Measurements from ENCODE around the gene MOCS1.
A peak's percentile ranks its signal among the peaks of the same experiment; 100 is the strongest.

MOCS1 gene

GRCh38 chr6:39947611-39948068 is 13.4 kb upstream of the MOCS1 start:
- Histone ChIP-seq H3K9me3 (ENCODE audit: control insufficient read depth, low read depth, low read length) (no peaks in the 10 kb centered on the region), H3K4me1 (ENCODE audit: control insufficient read depth, low read depth, low read length) (peaks cover 17% of the 10 kb centered on the region), H3K9ac (ENCODE audit: low read length) (no peak overlapping the region), H3K27ac (ENCODE audit: low read length) (no peak overlapping the region), H3K27me3 (ENCODE audit: control insufficient read depth, insufficient read depth, low read length) (no peaks in the 10 kb centered on the region), H3K4me3 (ENCODE audit: low read length) (no peak overlapping the region), H3K36me3 (ENCODE audit: control insufficient read depth, low read depth, low read length) (no peaks in the 10 kb centered on the region)

DNA sequence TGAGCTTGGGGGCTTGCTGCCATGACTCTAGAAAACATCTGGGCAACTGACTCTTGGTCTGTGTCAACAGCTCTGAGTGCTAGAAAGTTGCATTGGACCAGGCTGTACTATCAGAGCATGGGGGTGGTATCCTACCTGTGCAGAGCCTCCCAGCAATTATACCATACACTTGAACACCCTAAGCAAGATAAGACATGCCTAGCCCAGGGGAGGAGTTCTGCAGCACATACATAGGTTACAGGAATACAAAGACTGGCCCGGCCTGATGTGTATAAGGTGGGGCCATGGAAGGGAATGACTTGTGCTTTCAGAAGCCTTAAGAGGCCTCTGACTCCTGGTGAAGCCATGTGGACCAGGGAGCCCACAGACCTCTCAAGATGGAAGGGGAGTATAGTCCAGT is 11.4 kb upstream of the MOCS1 start:
- Histone ChIP-seq H3K27me3 (ENCODE audit: control insufficient read depth, insufficient read depth, low read length) (no peaks in the 10 kb centered on the region), H3K9me3 (ENCODE audit: control insufficient read depth, low read depth, low read length) (no peaks in the 10 kb centered on the region), H3K36me3 (ENCODE audit: control insufficient read depth, low read depth, low read length) (no peaks in the 10 kb centered on the region), H3K4me1 (ENCODE audit: control insufficient read depth, low read depth, low read length) (peaks cover 17% of the 10 kb centered on the region), H3K4me3 (ENCODE audit: low read length) (no peak overlapping the region), H3K27ac (ENCODE audit: low read length) (no peak overlapping the region), H3K9ac (ENCODE audit: low read length) (no peak overlapping the region)

DNA sequence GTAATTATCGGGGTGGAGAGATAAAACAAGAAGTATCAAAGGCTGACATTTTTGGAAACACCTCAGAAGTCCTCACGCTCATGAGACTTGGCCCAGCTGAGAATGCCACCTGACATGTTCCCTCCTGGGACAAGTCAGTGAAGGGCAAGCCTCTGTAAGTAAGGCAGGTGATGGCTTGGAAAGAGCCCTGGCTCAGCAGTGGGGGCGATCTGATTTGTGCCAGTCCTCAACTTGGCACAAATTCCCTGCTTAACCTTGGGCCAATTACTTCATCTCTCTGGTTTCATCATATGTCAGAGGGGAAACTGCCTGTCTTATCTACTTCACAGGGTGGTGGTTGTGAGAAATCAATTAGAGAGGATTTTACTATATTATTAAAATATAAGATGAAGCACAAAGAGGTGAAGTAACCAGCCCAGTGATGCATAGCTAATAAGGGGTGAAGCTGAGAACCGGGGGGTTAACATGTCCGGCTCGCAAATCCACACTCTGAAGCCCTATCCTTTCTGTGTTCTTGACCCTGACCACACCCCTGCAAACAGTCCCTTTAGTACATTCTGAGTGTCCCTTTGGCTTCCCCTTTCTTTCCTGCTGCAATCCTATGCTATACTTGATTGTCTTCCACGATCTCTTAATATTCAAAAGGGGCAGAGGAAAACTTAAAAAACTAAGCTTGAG is 8.8 kb upstream of the MOCS1 start:
- Histone ChIP-seq H3K27ac (ENCODE audit: low read length) (no peak overlapping the region), H3K27me3 (ENCODE audit: control insufficient read depth, insufficient read depth, low read length) (no peaks in the 10 kb centered on the region), H3K36me3 (ENCODE audit: control insufficient read depth, low read depth, low read length) (no peaks in the 10 kb centered on the region), H3K4me1 (ENCODE audit: control insufficient read depth, low read depth, low read length) (peaks cover 22% of the 10 kb centered on the region), H3K9me3 (ENCODE audit: control insufficient read depth, low read depth, low read length) (no peaks in the 10 kb centered on the region), H3K4me3 (ENCODE audit: low read length) (no peak overlapping the region), H3K9ac (ENCODE audit: low read length) (no peak overlapping the region)

DNA sequence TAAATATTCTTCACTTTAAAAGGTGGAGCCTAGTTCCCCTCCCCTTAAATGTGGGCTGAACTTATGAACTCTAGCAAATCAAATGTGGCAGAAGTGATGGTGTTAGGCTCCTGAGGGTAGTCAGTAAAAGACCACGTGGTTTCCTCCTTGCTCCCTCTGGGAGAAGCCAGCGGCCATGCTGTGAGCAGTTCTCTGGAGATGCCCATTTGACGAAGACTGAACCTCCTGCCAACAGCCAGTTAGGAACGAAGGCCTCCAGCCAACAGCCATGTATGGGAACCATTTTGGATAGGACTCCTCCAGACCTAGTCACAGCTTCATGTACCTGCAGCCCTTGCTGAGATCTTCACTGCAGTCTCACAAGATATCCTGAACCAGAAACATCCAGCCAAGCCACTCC is 7.6 kb upstream of the MOCS1 start:
- Histone ChIP-seq H3K4me1 (ENCODE audit: control insufficient read depth, low read depth, low read length) (peaks cover 16% of the 10 kb centered on the region), H3K4me3 (ENCODE audit: low read length) (no peak overlapping the region), H3K27ac (ENCODE audit: low read length) (no peak overlapping the region), H3K9me3 (ENCODE audit: control insufficient read depth, low read depth, low read length) (no peaks in the 10 kb centered on the region), H3K27me3 (ENCODE audit: control insufficient read depth, insufficient read depth, low read length) (no peaks in the 10 kb centered on the region), H3K9ac (ENCODE audit: low read length) (no peak overlapping the region), H3K36me3 (ENCODE audit: control insufficient read depth, low read depth, low read length) (no peaks in the 10 kb centered on the region)

GRCh38 chr6:39941138-39941537 is 6.9 kb upstream of the MOCS1 start:
- Histone ChIP-seq H3K4me1 (ENCODE audit: control insufficient read depth, low read depth, low read length) (peaks cover 16% of the 10 kb centered on the region), H3K4me3 (ENCODE audit: low read length) (no peak overlapping the region), H3K9me3 (ENCODE audit: control insufficient read depth, low read depth, low read length) (no peaks in the 10 kb centered on the region), H3K27me3 (ENCODE audit: control insufficient read depth, insufficient read depth, low read length) (no peaks in the 10 kb centered on the region), H3K27ac (ENCODE audit: low read length) (no peak overlapping the region), H3K9ac (ENCODE audit: low read length) (no peak overlapping the region), H3K36me3 (ENCODE audit: control insufficient read depth, low read depth, low read length) (no peaks in the 10 kb centered on the region)

DNA sequence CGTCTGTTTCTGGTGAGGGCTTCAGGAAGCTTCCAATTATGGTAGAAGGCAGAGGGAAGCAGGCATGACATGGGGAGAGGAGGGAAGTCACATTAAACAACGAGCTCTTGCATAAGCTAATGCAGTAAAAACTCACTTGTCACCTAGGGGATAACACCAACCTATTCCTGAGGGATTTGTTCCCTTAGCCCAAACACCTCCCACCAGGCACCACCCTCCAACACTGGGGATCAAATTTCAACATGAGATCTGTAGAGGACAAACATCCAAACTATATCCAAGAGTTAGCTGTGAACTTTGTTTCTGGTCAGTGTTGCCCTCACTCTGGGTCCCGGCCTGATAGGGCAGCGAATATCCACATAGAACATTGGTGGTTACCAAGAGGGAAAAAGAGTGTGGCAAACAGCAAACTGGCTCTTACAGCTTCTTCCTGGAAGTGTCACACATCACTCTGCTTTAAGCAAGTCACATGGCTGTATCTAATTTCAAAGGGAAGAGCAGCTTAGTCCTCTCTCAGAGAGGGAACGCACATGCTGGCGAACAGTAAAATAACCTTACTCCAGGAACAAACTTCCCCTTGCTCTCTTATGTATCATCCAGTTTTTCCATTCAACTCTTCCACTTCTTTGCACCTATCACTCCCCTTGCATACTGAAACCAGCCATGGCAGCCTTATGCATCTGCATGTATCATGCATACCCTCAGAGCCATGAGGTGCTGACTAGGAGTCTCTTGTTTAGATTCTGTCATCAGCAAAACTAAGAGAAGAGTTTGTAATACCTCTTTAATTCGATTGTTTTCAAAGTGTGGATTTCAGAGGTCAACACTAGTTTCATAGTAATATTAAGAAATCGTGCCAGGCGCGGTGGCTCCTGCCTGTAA is 4.8 kb upstream of the MOCS1 start:
- H3K36me3 ChIP-seq (ENCODE audit: control insufficient read depth, low read depth, low read length), result no peaks in the 10 kb centered on the region
- H3K9me3 ChIP-seq (ENCODE audit: control insufficient read depth, low read depth, low read length), result no peaks in the 10 kb centered on the region
- no peak overlapping the region for H3K4me3 ChIP-seq (ENCODE audit: low read length)
- H3K9ac ChIP-seq (ENCODE audit: low read length), result no peak overlapping the region
- H3K27ac ChIP-seq (ENCODE audit: low read length), result no peak overlapping the region
- peaks cover 16% of the 10 kb centered on the region for H3K4me1 ChIP-seq (ENCODE audit: control insufficient read depth, low read depth, low read length)
- H3K27me3 ChIP-seq (ENCODE audit: control insufficient read depth, insufficient read depth, low read length), result peaks cover 4% of the 10 kb centered on the region

- Histone ChIP-seq H3K9ac (ENCODE audit: low read length) (no peak overlapping the region), H3K9me3 (ENCODE audit: control insufficient read depth, low read depth, low read length) (no peaks in the 10 kb centered on the region)
Measured at GRCh38 chr6:39937686-39938333, 3.5 kb upstream of the MOCS1 start.

DNA sequence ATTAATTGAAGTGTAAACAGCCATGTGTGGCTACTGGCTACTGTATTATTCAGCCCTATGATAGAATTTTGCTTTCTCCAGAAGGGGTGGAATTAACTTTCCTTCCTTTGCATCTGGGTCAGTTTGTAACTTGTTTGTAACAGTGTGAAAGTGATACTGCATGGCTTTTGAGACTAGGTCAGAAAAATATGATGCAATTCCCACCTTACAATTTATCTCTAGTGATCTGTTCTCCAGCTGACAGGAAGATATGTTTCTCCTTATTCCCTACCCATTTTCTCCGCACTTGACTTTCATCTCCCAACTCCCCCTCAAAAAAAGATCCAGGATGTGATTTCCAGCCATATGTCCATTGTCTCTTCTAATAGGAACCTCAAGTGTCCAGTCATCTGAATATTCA is 2.6 kb upstream of the MOCS1 start:
- Histone ChIP-seq H3K9me3 (ENCODE audit: control insufficient read depth, low read depth, low read length) (no peaks in the 10 kb centered on the region), H3K4me1 (ENCODE audit: control insufficient read depth, low read depth, low read length) (peaks cover 27% of the 10 kb centered on the region), H3K36me3 (ENCODE audit: control insufficient read depth, low read depth, low read length) (no peaks in the 10 kb centered on the region), H3K27me3 (ENCODE audit: control insufficient read depth, insufficient read depth, low read length) (peaks cover 4% of the 10 kb centered on the region), H3K9ac (ENCODE audit: low read length) (no peak overlapping the region), H3K27ac (ENCODE audit: low read length) (no peak overlapping the region), H3K4me3 (ENCODE audit: low read length) (no peak overlapping the region)

More at GRCh38 chr6:39937686-39938333, 3.5 kb upstream of the MOCS1 start:
- H3K27ac ChIP-seq (ENCODE audit: low read length), result no peak overlapping the region
- H3K4me3 ChIP-seq (ENCODE audit: low read length), result no peak overlapping the region
- H3K36me3 ChIP-seq (ENCODE audit: control insufficient read depth, low read depth, low read length), result no peaks in the 10 kb centered on the region
- H3K27me3 ChIP-seq (ENCODE audit: control insufficient read depth, insufficient read depth, low read length), result peaks cover 4% of the 10 kb centered on the region
- peaks cover 23% of the 10 kb centered on the region for H3K4me1 ChIP-seq (ENCODE audit: control insufficient read depth, low read depth, low read length)

GRCh38 chr6:39935241-39935640 is 979 bp upstream of the MOCS1 start:
- peaks cover 4% of the 10 kb centered on the region for H3K27me3 ChIP-seq (ENCODE audit: control insufficient read depth, insufficient read depth, low read length)
- no peak overlapping the region for H3K9ac ChIP-seq (ENCODE audit: low read length)
- H3K9me3 ChIP-seq (ENCODE audit: control insufficient read depth, low read depth, low read length), result no peaks in the 10 kb centered on the region
- H3K4me3 ChIP-seq (ENCODE audit: low read length), result no peak overlapping the region
- H3K4me1 ChIP-seq (ENCODE audit: control insufficient read depth, low read depth, low read length), result peaks cover 27% of the 10 kb centered on the region
- H3K36me3 ChIP-seq (ENCODE audit: control insufficient read depth, low read depth, low read length), result no peaks in the 10 kb centered on the region
- no peak overlapping the region for H3K27ac ChIP-seq (ENCODE audit: low read length)

DNA sequence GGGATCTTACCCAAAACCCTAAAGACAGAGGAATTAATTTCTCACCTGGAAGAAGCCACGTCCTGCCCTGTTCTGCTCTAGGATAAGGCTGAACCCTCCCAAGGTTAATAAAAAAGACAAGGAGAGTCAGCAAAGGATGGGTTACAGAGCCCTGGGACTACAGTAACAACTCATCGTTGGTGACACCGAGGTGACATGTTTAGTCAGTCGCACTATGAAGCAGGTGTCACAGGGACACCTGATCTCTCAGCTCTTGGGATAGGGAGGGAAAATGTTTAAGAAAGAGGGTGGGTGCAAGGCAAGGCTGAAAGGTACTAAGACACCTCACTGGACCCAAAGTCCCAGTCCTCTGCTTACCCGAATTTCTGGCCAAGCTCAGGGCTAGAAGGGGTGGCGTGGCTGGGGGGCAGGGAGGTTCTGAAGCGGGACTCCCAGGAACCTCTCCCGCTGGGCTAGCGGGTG is 562 bp downstream of the MOCS1 start:
- H3K27me3 ChIP-seq (ENCODE audit: control insufficient read depth, insufficient read depth, low read length), result peaks cover 4% of the 10 kb centered on the region
- H3K36me3 ChIP-seq (ENCODE audit: control insufficient read depth, low read depth, low read length), result no peaks in the 10 kb centered on the region
- H3K4me1 ChIP-seq (ENCODE audit: control insufficient read depth, low read depth, low read length), result peaks cover 20% of the 10 kb centered on the region
- H3K4me3 ChIP-seq (ENCODE audit: low read length), result peak overlapping the region; percentile 83
- no peaks in the 10 kb centered on the region for H3K9me3 ChIP-seq (ENCODE audit: control insufficient read depth, low read depth, low read length)
- peak overlapping the region; percentile 61 for H3K9ac ChIP-seq (ENCODE audit: low read length)
- H3K27ac ChIP-seq (ENCODE audit: low read length), result no peak overlapping the region

- no peaks in the 10 kb centered on the region for H3K9me3 ChIP-seq (ENCODE audit: control insufficient read depth, low read depth, low read length)
- peaks cover 11% of the 10 kb centered on the region for H3K4me1 ChIP-seq (ENCODE audit: control insufficient read depth, low read depth, low read length)
- no peak overlapping the region for H3K4me3 ChIP-seq (ENCODE audit: low read length)
- no peak overlapping the region for H3K27ac ChIP-seq (ENCODE audit: low read length)
- no peaks in the 10 kb centered on the region for H3K36me3 ChIP-seq (ENCODE audit: control insufficient read depth, low read depth, low read length)
- no peak overlapping the region for H3K9ac ChIP-seq (ENCODE audit: low read length)
- H3K27me3 ChIP-seq (ENCODE audit: control insufficient read depth, insufficient read depth, low read length), result peaks cover 4% of the 10 kb centered on the region
Measured at GRCh38 chr6:39932386-39932910, 1.8 kb downstream of the MOCS1 start.

All from iPS-18a (cell line).